HEK293T (cell line): ENCODE results near the gene KRTAP5-1.

Experiments used
- ARNT ChIP-seq: fragments of 450-650 bp; IDR thresholded peaks from 2 replicates; pipeline ENCODE4 v1.6.1; 2017; ENCODE audit warnings: mild to moderate bottlenecking
- BHLHE40 ChIP-seq: fragments of 450-650 bp; IDR thresholded peaks from 2 replicates; pipeline ENCODE4 v1.6.1; 2016; ENCODE audit warnings: mild to moderate bottlenecking, moderate library complexity, borderline replicate concordance
- CTBP1 ChIP-seq: fragments of 450-650 bp; IDR thresholded peaks from 2 replicates; pipeline ENCODE4 v1.6.1; 2016; ENCODE audit warnings: borderline replicate concordance
- ELF4 ChIP-seq: fragments of 450-650 bp; IDR thresholded peaks from 2 replicates; pipeline ENCODE4 v1.6.1; 2017; ENCODE audit warnings: antibody characterized with exemption
- FOXA1 ChIP-seq: fragments of 450-650 bp; IDR thresholded peaks from 2 replicates; pipeline ENCODE4 v1.6.1; 2016; ENCODE audit warnings: mild to moderate bottlenecking
- FOXK2 ChIP-seq: fragments of 450-650 bp; IDR thresholded peaks from 2 replicates; pipeline ENCODE4 v1.6.1; 2016; ENCODE audit warnings: mild to moderate bottlenecking
- FOXM1 ChIP-seq: fragments of 450-650 bp; IDR thresholded peaks from 2 replicates; pipeline ENCODE4 v1.6.1; 2017; ENCODE audit warnings: mild to moderate bottlenecking, borderline replicate concordance
- HDGF ChIP-seq: fragments of 450-650 bp; IDR thresholded peaks from 2 replicates; pipeline ENCODE4 v1.6.1; 2017; ENCODE audit warnings: antibody characterized with exemption, borderline replicate concordance
- L3MBTL2 ChIP-seq: fragments of 450-650 bp; conservative IDR thresholded peaks from 2 replicates; pipeline ENCODE4 v1.6.1; 2016; ENCODE audit warnings: mild to moderate bottlenecking
- LEF1 ChIP-seq: fragments of 450-650 bp; IDR thresholded peaks from 2 replicates; pipeline ENCODE4 v1.6.1; 2017; ENCODE audit warnings: mild to moderate bottlenecking, borderline replicate concordance
- PKNOX1 ChIP-seq: fragments of 450-650 bp; IDR thresholded peaks from 2 replicates; pipeline ENCODE4 v1.6.1; 2016
- SP1 ChIP-seq: fragments of 450-650 bp; IDR thresholded peaks from 2 replicates; pipeline ENCODE4 v1.6.1; 2017
- TARDBP ChIP-seq: fragments of 450-650 bp; IDR thresholded peaks from 2 replicates; pipeline ENCODE4 v1.6.1; 2016
- ZNF384 ChIP-seq: fragments of 450-650 bp; IDR thresholded peaks from 2 replicates; pipeline ENCODE4 v1.6.1; 2016

- TF ChIP-seq BHLHE40 = no peak
- TF ChIP-seq FOXA1 = no peak
- no peak for TF ChIP-seq ELF4
- TF ChIP-seq HDGF = no peak
- no peak for TF ChIP-seq ARNT
- no peak for TF ChIP-seq L3MBTL2
- no peak for TF ChIP-seq LEF1
- no peak for TF ChIP-seq FOXM1
- no peak for TF ChIP-seq FOXK2
- TF ChIP-seq SP1 = no peak
- no peak for TF ChIP-seq TARDBP
- TF ChIP-seq CTBP1 = no peak
- TF ChIP-seq PKNOX1 = no peak
- TF ChIP-seq ZNF384 = no peak
These were observed 10.2 kb downstream of the KRTAP5-1 start for GRCh38 chr11:1574933-1575242.
